Prostate gland (tissue), 2 donors: Measurements from ENCODE around the gene LZTS2. TPM values are rescaled to one million over a fixed set of nuclear protein-coding genes. Genes with fewer than 3 reads are reported as not detected.

Experiments
- DNase-seq: peaks from one replicate; pipeline ENCODE4 v3.0.0-alpha.2; 2019; ENCODE audit warnings: low spot score
- H3K27ac ChIP-seq, 2 donors: fragments of 200-600 bp; sonication (generic); 2 replicates each; pipeline ENCODE4 v1.5.1; 2017 to 2019
- H3K27me3 ChIP-seq: fragments of 200-600 bp; sonication (generic); replicated peaks from 2 replicates; pipeline ENCODE4 v1.5.1; 2019; ENCODE audit not compliant: insufficient read depth
- H3K36me3 ChIP-seq, 2 donors: fragments of 200-600 bp; sonication (generic); 1 replicate in 1 of 2; 2 replicates in 1 of 2; pipeline versions ENCODE4 v1.5.1 to v1.8.1; 2017 to 2019
- H3K4me1 ChIP-seq: fragments of 200-600 bp; sonication (generic); replicated peaks from 2 replicates; pipeline ENCODE4 v1.5.1; 2019
- H3K4me3 ChIP-seq, 2 donors: fragments of 200-600 bp; sonication (generic); 2 replicates each; pipeline ENCODE4 v1.5.1; 2017 to 2019
- H3K9me3 ChIP-seq: fragments of 200-600 bp; sonication (generic); 2 replicates; pipeline ENCODE4 v1.5.1; 2017
- CTCF ChIP-seq, 4 experiments: fragments of 200-600 bp in 2 of 4; fragments of 450-650 bp in 2 of 4; sonication (generic) in 2 of 4; IDR thresholded peaks; 1 replicate in 3 of 4; 2 replicates in 1 of 4; pipeline ENCODE4 v1.5.1; 2016 to 2019; ENCODE audit warnings: antibody characterized with exemption in 4 of 4, mild to moderate bottlenecking in 2 of 4, moderate library complexity in 2 of 4
- POLR2A ChIP-seq: fragments of 450-650 bp; IDR thresholded peaks from one replicate; pipeline ENCODE4 v1.6.1; 2016; ENCODE audit warnings: antibody characterized with exemption, mild to moderate bottlenecking
- POLR2AphosphoS5 ChIP-seq: sonication (generic); formaldehyde crosslinking; IDR thresholded peaks from one replicate; pipeline ENCODE4 v1.6.1; 2017; ENCODE audit warnings: antibody characterized with exemption
- WGBS: methylation state at CpG from one replicate; pipeline ENCODE4 v1.1.5; 2018; 5-methylcytosine and 5-hydroxymethylcytosine counted together
- intact Hi-C: fragments of 100-400 bp; cut with DNase I; formaldehyde crosslinking; loops from one replicate; pipeline ENCODE4 v1.14.2; 2022
- total RNA-seq, 2 donors: library from RNA; depleted of rRNA; stranded (reverse); fragments of >200 nt; gene quantifications; one replicate each; pipeline ENCODE4 v1.1.0, GENCODE V29; 2016

The LZTS2 gene
- total RNA-seq, 2 donors from 2014 or later, result 108 to 189 TPM

- DNase-seq, result no peak
- no peaks in the 10 kb centered on the region for H3K9me3 ChIP-seq
- H3K4me1 ChIP-seq, result no peaks in the 10 kb centered on the region
- peaks cover 0 to 8% of the 10 kb centered on the region in 2 donors for H3K36me3 ChIP-seq
- H3K4me3 ChIP-seq, result no peak overlapping the region
- no peaks in the 10 kb centered on the region for H3K27me3 ChIP-seq
- WGBS, result 90% methylated on average over 13 of the region's 13 CpGs
- TF ChIP-seq CTCF (IDR thresholded peaks at IDR 0.05) (no peak), POLR2A (no peak), POLR2AphosphoS5 (no peak)
- intact Hi-C loops, result no loop called here
- no peak overlapping the region for H3K27ac ChIP-seq
These were observed 21.3 kb upstream of the LZTS2 start for GRCh38 chr10:100978121-100978900.

GRCh38 chr10:100978901-100979195 lies 20.8 kb upstream of the LZTS2 start:
- H3K27ac ChIP-seq, result no peak overlapping the region
- no peaks in the 10 kb centered on the region for H3K27me3 ChIP-seq
- 89% methylated on average over 10 of the region's 10 CpGs for WGBS

GRCh38 chr10:100979791-100980272 lies 19.8 kb upstream of the LZTS2 start:
- no peaks in the 10 kb centered on the region for H3K9me3 ChIP-seq
- no peaks in the 10 kb centered on the region for H3K27me3 ChIP-seq
- no peaks in the 10 kb centered on the region for H3K4me1 ChIP-seq
- H3K27ac ChIP-seq, result no peak overlapping the region
- peaks cover 0 to 8% of the 10 kb centered on the region in 2 donors for H3K36me3 ChIP-seq
- H3K4me3 ChIP-seq, result no peak overlapping the region
- DNase-seq, result no peak
- TF ChIP-seq POLR2AphosphoS5 (no peak), POLR2A (no peak), CTCF (IDR thresholded peaks at IDR 0.05) (no peak)
- intact Hi-C loops, result no loop called here
- 92% methylated on average over 16 of the region's 16 CpGs for WGBS

More at GRCh38 chr10:100978901-100979195, 20.8 kb upstream of the LZTS2 start:
- Histone ChIP-seq H3K4me1 (no peaks in the 10 kb centered on the region), H3K36me3 (peaks cover 0 to 8% of the 10 kb centered on the region in 2 donors), H3K9me3 (no peaks in the 10 kb centered on the region), H3K4me3 (no peak overlapping the region)
- TF ChIP-seq POLR2AphosphoS5 (no peak), CTCF (IDR thresholded peaks at IDR 0.05) (no peak), POLR2A (no peak)
- no peak for DNase-seq
- intact Hi-C loops, result no loop called here

GRCh38 chr10:100980311-100980710 lies 19.3 kb upstream of the LZTS2 start:
- Histone ChIP-seq H3K9me3 (no peaks in the 10 kb centered on the region), H3K27ac (no peak overlapping the region), H3K4me3 (no peak overlapping the region), H3K4me1 (no peaks in the 10 kb centered on the region), H3K27me3 (no peaks in the 10 kb centered on the region), H3K36me3 (peaks cover 0 to 8% of the 10 kb centered on the region in 2 donors)
- 89% methylated on average over 2 of the region's 2 CpGs for WGBS
- no peak for DNase-seq
- no peak for TF ChIP-seq POLR2A
- intact Hi-C loops, result no loop called here

GRCh38 chr10:100980711-100981110 lies 18.9 kb upstream of the LZTS2 start:
- no peaks in the 10 kb centered on the region for H3K4me1 ChIP-seq
- H3K27ac ChIP-seq, result no peak overlapping the region
- no peaks in the 10 kb centered on the region for H3K27me3 ChIP-seq
- no peaks in the 10 kb centered on the region for H3K9me3 ChIP-seq
- no peak overlapping the region for H3K4me3 ChIP-seq
- 90% methylated on average over 7 of the region's 7 CpGs for WGBS
- no peak for DNase-seq
- intact Hi-C loops, result no loop called here
- TF ChIP-seq CTCF (IDR thresholded peaks at IDR 0.05), result no peak
- no peak for TF ChIP-seq POLR2AphosphoS5
- TF ChIP-seq POLR2A, result no peak
- peaks cover 0 to 8% of the 10 kb centered on the region in 2 donors for H3K36me3 ChIP-seq
